NCI-H2196 (cell line): ENCODE data around the gene UNK.
"Not testable (repeated sequence)": the region's sequence is repeated elsewhere in the genome, so short reads cannot be mapped to it uniquely, and the experiment has no call there.

Experiments used
- DNase-seq: peaks from one replicate; lab custom pipeline; 2025; ENCODE audit not compliant: unreplicated experiment; lab: John Stamatoyannopoulos, UW

UNK gene

GRCh38 chr17:75868730-75869281 lies 84.2 kb downstream of the UNK start:
- not testable (repeated sequence) for DNase-seq

GRCh38 chr17:75869282-75870141 lies 84.9 kb downstream of the UNK start:
- DNase-seq = no peak

GRCh38 chr17:75870228-75870627 lies 85.6 kb downstream of the UNK start:
- not testable (repeated sequence) for DNase-seq

DNA sequence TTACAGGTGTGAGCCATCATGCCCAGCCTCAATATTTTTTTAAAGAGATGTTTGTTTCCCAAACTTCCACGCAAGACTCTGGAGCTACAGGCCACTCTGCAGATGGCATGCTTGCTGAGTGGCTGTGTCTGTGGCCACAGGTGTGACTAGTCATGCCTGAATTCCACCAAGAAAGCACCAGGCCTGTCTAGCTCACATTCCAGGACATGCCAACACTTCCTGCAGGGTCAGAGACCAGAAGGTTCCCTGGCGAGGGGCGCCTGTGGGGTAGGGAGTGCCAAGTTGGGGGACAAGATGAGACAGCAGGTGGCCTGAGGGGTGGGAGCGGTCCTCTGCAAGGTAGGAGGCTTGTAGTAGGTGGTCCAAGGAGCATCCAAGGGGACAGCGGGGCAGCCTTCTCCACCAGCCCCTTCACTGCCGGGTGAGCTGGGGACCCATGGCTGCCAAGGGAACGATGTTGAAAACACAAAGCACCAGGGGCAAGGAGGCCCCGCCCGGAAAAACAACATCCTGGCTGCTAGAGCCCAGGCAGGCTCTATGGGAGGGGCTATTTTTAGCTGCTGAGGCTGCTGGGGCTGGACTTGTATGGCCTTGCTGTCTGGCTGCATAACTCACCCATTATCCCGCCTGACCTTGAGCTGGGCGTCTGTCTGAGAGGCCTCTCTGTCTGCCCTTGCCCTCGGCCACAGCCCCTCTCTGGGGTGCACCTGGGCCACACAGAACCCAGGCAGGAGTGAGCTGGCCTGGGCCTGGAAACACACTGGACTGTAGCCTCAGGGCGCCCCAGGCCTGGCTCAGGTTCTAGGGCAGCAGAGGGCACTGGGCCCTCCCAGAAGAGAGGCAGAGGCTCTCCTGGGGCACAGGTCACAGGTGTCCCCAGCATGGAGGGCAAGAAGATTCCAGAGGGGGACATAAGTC lies 88.1 kb downstream of the UNK start:
- peak; percentile 79 for DNase-seq

GRCh38 chr17:75873587-75874322 lies 89.1 kb downstream of the UNK start:
- no peak for DNase-seq

DNA sequence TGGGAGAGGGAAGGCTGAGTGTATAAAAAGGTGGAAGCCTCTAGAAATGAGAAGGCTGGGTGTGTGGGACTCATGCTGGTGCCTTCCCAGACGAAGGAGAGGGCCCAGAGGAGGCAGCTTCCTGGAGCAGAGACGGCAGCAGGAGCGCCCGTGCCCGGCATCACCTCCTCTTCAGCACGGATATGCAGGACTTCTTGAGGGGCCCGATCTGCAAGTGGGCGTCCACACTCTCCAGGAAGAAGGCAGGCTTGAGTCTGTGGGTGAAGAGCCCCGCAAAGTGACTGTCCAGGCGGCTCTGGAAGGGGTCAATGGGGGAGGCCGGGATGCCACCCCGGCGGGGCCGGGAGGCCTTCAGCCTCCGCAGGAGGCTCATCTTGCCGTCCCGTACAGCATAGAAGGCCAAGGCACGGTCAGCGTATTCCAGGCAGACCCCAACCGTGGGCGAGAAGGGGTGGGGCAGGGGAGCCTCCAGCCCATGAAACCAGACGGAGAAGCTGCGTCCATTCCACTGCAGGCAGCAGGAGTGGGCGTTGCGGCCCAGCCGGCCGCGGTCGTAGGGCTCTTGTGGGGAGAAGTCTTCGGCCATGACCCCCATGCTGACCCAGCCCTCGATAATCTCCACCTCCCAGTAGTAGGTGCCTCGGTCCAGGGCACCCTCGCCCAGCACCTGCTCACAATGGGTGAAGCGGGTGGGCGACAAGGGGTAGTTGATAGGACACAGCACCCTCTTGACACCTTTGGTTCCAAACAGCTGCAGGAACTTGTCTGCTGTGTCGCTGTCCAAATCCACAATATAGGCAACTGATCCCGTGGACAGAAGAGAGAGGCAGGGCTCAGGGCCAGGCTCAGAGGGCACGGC lies 89.9 kb downstream of the UNK start:
- DNase-seq = no peak
